Mesothelial cell of epicardium (in vitro differentiated cells): ENCODE measurements around the gene HSD17B10. TPM values are rescaled to one million over a fixed set of nuclear protein-coding genes. Genes with fewer than 3 reads are reported as not detected.
A peak's percentile ranks its signal among the peaks of the same experiment; 100 is the strongest.

Experiments used
- DNase-seq, 2 experiments: peaks; one replicate each; pipeline ENCODE4 v3.0.0; 2021; ENCODE audit warnings: low spot score in 2 of 2; ENCODE audit not compliant: unreplicated experiment in 2 of 2
- H3K27ac Mint-ChIP-seq: 2 replicates; pipeline ENCODE4 v1.8.0; 2021; ENCODE audit warnings: mixed read lengths
- H3K27me3 Mint-ChIP-seq: 2 replicates; pipeline ENCODE4 v1.8.0; 2021; ENCODE audit warnings: low read depth, mixed read lengths
- H3K36me3 Mint-ChIP-seq: 2 replicates; pipeline ENCODE4 v1.8.0; 2021; ENCODE audit warnings: mixed read lengths
- H3K4me1 Mint-ChIP-seq: 2 replicates; pipeline ENCODE4 v1.8.0; 2021; ENCODE audit warnings: mixed read lengths
- H3K4me3 Mint-ChIP-seq: 2 replicates; pipeline ENCODE4 v1.8.0; 2021; ENCODE audit warnings: mild to moderate bottlenecking, moderate library complexity, mixed read lengths
- H3K9me3 Mint-ChIP-seq: 2 replicates; pipeline ENCODE4 v1.8.0; 2021; ENCODE audit warnings: mixed read lengths
- CTCF ChIP-seq: fragments of 200-600 bp; sonication (generic); IDR thresholded peaks from one replicate; pipeline ENCODE4 v1.5.0; 2021; ENCODE audit warnings: antibody characterized with exemption; ENCODE audit not compliant: unreplicated experiment
- total RNA-seq: library from RNA; stranded (reverse); gene quantifications from 3 replicates; pipeline ENCODE4 v1.2.1, GENCODE V29; 2021

Gene HSD17B10
- total RNA-seq, 1 donor from 2014 or later: 65.8 TPM

- Mint-ChIP-seq H3K4me1 (no peaks in the 10 kb centered on the region), H3K9me3 (peaks cover 23% of the 10 kb centered on the region), H3K36me3 (no peaks in the 10 kb centered on the region), H3K4me3 (no peak overlapping the region), H3K27me3 (peaks cover 5% of the 10 kb centered on the region), H3K27ac (no peak overlapping the region)
- TF ChIP-seq CTCF: no peak
- no peak for DNase-seq
Observed at GRCh38 chrX:53452812-53453211, 18.6 kb upstream of the HSD17B10 start.

GRCh38 chrX:53449632-53450031, 15.5 kb upstream of the HSD17B10 start:
- Mint-ChIP-seq H3K27me3 (no peaks in the 10 kb centered on the region), H3K9me3 (peaks cover 13% of the 10 kb centered on the region), H3K36me3 (no peaks in the 10 kb centered on the region)

GRCh38 chrX:53447441-53447840, 13.3 kb upstream of the HSD17B10 start:
- Mint-ChIP-seq H3K27ac (no peak overlapping the region), H3K4me1 (no peaks in the 10 kb centered on the region), H3K36me3 (no peaks in the 10 kb centered on the region), H3K9me3 (peaks cover 13% of the 10 kb centered on the region), H3K4me3 (no peak overlapping the region), H3K27me3 (no peaks in the 10 kb centered on the region)
- TF ChIP-seq CTCF: no peak
- DNase-seq: no peak

More at GRCh38 chrX:53449632-53450031, 15.5 kb upstream of the HSD17B10 start:
- H3K4me3 Mint-ChIP-seq: no peak overlapping the region
- H3K4me1 Mint-ChIP-seq: no peaks in the 10 kb centered on the region
- DNase-seq: no peak
- H3K27ac Mint-ChIP-seq: no peak overlapping the region
- TF ChIP-seq CTCF: no peak

- no peak for TF ChIP-seq CTCF
- Mint-ChIP-seq H3K9me3 (peaks cover 13% of the 10 kb centered on the region), H3K4me3 (no peak overlapping the region), H3K4me1 (peaks cover 6% of the 10 kb centered on the region), H3K27ac (no peak overlapping the region), H3K36me3 (no peaks in the 10 kb centered on the region), H3K27me3 (no peaks in the 10 kb centered on the region)
- DNase-seq: no peak
Observed at GRCh38 chrX:53445977-53446376, 11.8 kb upstream of the HSD17B10 start.

- Mint-ChIP-seq H3K36me3 (no peaks in the 10 kb centered on the region), H3K4me3 (peak overlapping the region; percentile 68), H3K27ac (no peak overlapping the region), H3K9me3 (peaks cover 4% of the 10 kb centered on the region), H3K4me1 (peaks cover 9% of the 10 kb centered on the region), H3K27me3 (peaks cover 7% of the 10 kb centered on the region)
- DNase-seq: no peak
- no peak for TF ChIP-seq CTCF
Observed at GRCh38 chrX:53442322-53442631, 8.1 kb upstream of the HSD17B10 start.

- Mint-ChIP-seq H3K27ac (no peak overlapping the region), H3K4me3 (peak overlapping the region; percentile 68), H3K36me3 (no peaks in the 10 kb centered on the region), H3K9me3 (peaks cover 4% of the 10 kb centered on the region), H3K27me3 (peaks cover 7% of the 10 kb centered on the region), H3K4me1 (peaks cover 9% of the 10 kb centered on the region)
- peak; percentile 47 to 73 for DNase-seq
- TF ChIP-seq CTCF: no peak
Observed at GRCh38 chrX:53441531-53442321, 7.6 kb upstream of the HSD17B10 start.
